ENCODE measurements around the gene CTTNBP2. TPM values are rescaled to one million over a fixed set of nuclear protein-coding genes. Genes with fewer than 3 reads are reported as not detected.
A peak's percentile ranks its signal among the peaks of the same experiment; 100 is the strongest.

Gene CTTNBP2
- polyA plus RNA-seq, 3 donors = 28.9 to 36.0 (median 32.1) TPM

- DNase-seq = peak; percentile 29
Observed at GRCh38 chr7:117872561-117873309, 506 bp downstream of the CTTNBP2 start.

GRCh38 chr7:117871778-117872538 is 1.3 kb downstream of the CTTNBP2 start:
- DNase-seq = peak; percentile 36

- DNase-seq = no peak
Observed at GRCh38 chr7:117871401-117871777, 1.9 kb downstream of the CTTNBP2 start.

- DNase-seq = no peak
Observed at GRCh38 chr7:117870448-117871130, 2.7 kb downstream of the CTTNBP2 start.

- no peak for DNase-seq
Observed at GRCh38 chr7:117869374-117869773, 3.9 kb downstream of the CTTNBP2 start.

- no peak for DNase-seq
Observed at GRCh38 chr7:117863618-117864017, 9.6 kb downstream of the CTTNBP2 start.

GRCh38 chr7:117862378-117862777 is 10.9 kb downstream of the CTTNBP2 start:
- no peak for DNase-seq

- no peak for DNase-seq
Observed at GRCh38 chr7:117859246-117859812, 13.9 kb downstream of the CTTNBP2 start.

- no peak for DNase-seq
Observed at GRCh38 chr7:117858712-117859111, 14.5 kb downstream of the CTTNBP2 start.

GRCh38 chr7:117857718-117858117 is 15.5 kb downstream of the CTTNBP2 start:
- DNase-seq = no peak

GRCh38 chr7:117856196-117856595 is 17.0 kb downstream of the CTTNBP2 start:
- DNase-seq = no peak

- DNase-seq = no peak
Observed at GRCh38 chr7:117854186-117854585, 19.1 kb downstream of the CTTNBP2 start.

GRCh38 chr7:117848941-117849340 is 24.3 kb downstream of the CTTNBP2 start:
- DNase-seq = no peak

GRCh38 chr7:117844678-117845077 is 28.6 kb downstream of the CTTNBP2 start:
- DNase-seq = no peak

GRCh38 chr7:117841611-117842010 is 31.6 kb downstream of the CTTNBP2 start:
- no peak for DNase-seq

- no peak for DNase-seq
Observed at GRCh38 chr7:117841011-117841410, 32.2 kb downstream of the CTTNBP2 start.

- no peak for DNase-seq
Observed at GRCh38 chr7:117839507-117839906, 33.7 kb downstream of the CTTNBP2 start.

- DNase-seq = no peak
Observed at GRCh38 chr7:117837841-117838240, 35.4 kb downstream of the CTTNBP2 start.

- peak; percentile 57 for DNase-seq
Observed at GRCh38 chr7:117835016-117835664, 38.1 kb downstream of the CTTNBP2 start.

GRCh38 chr7:117830422-117830954 is 42.8 kb downstream of the CTTNBP2 start:
- no peak for DNase-seq

GRCh38 chr7:117829450-117830117 is 43.7 kb downstream of the CTTNBP2 start:
- DNase-seq = no peak
